Stimulated activated CD8-positive, alpha-beta memory T cell treated with anti-CD3 and anti-CD28 coated beads, Interleukin-4, amount 100 ng/mL, for 48 hours (primary cell): Measurements from ENCODE around the gene ZNF77.
"Not testable (repeated sequence)": the region's sequence is repeated elsewhere in the genome, so short reads cannot be mapped to it uniquely, and the experiment has no call there.

ENCODE experiments used
- DNase-seq: peaks from one replicate; pipeline ENCODE4 v3.0.0-alpha.2; 2020

The ZNF77 gene

GRCh38 chr19:2906631-2907195 lies 38.1 kb downstream of the ZNF77 start:
- no peak for DNase-seq

GRCh38 chr19:2905918-2906519 lies 38.8 kb downstream of the ZNF77 start:
- DNase-seq = no peak

GRCh38 chr19:2903326-2903725 lies 41.4 kb downstream of the ZNF77 start:
- not testable (repeated sequence) for DNase-seq

GRCh38 chr19:2902590-2903218 lies 42.1 kb downstream of the ZNF77 start:
- no peak for DNase-seq

GRCh38 chr19:2900296-2901252 lies 44.2 kb downstream of the ZNF77 start, which contains the start of gene ZNF57:
Gene ZNF57, plus strand, starts transcription at chr19:2900928. Its CDS starts 118 bp downstream, at chr19:2901046.
- DNase-seq = peak; percentile 99

GRCh38 chr19:2896694-2897093 lies 48.1 kb downstream of the ZNF77 start:
- no peak for DNase-seq

- not testable (repeated sequence) for DNase-seq
Measured at GRCh38 chr19:2890531-2890930, 54.2 kb downstream of the ZNF77 start.

GRCh38 chr19:2888731-2889224 lies 56.0 kb downstream of the ZNF77 start:
- peak; percentile 73 for DNase-seq

GRCh38 chr19:2887391-2887914 lies 57.3 kb downstream of the ZNF77 start:
- DNase-seq = no peak

GRCh38 chr19:2885736-2886135 lies 59.0 kb downstream of the ZNF77 start:
- DNase-seq = no peak

GRCh38 chr19:2883686-2884439 lies 60.9 kb downstream of the ZNF77 start:
- DNase-seq = no peak
